Right ventricle myocardium superior (tissue), 1 donor: Measurements from ENCODE around the gene ACACA. TPM values are rescaled to one million over a fixed set of nuclear protein-coding genes. Genes with fewer than 3 reads are reported as not detected.
A peak's percentile ranks its signal among the peaks of the same experiment; 100 is the strongest.

Experiments
- ATAC-seq: fragments of 200-7000 bp; cut with Tn5 transposase; one replicate; pipeline ENCODE4 v1.9.1; 2020; ENCODE audit warnings: mild to moderate bottlenecking; ENCODE audit not compliant: poor library complexity
- DNase-seq: peaks from one replicate; pipeline ENCODE4 v3.0.0-alpha.2; 2020
- intact Hi-C: fragments of 100-400 bp; cut with DNase I; formaldehyde crosslinking; loops from one replicate; pipeline ENCODE4 v1.11.2; 2022
- total RNA-seq: library from RNA; stranded (reverse); fragmentation: NEBNext Ultra II Directional; extraction: Animal tissue kit (Norgen Biotek cat#: 25700); gene quantifications from one replicate; pipeline ENCODE4 v1.2.1, GENCODE V29; 2021
- donor health status: DM: no; HTN: yes; CAD: no; lungs with severe emphysema.

The ACACA gene
- total RNA-seq, 1 donor from 2014 or later = 15.4 TPM

GRCh38 chr17:37309051-37309450 is 97.6 kb downstream of the ACACA start:
- DNase-seq = no peak
- intact Hi-C loops = no loop called here
- no peak for ATAC-seq

- DNase-seq (no peak), ATAC-seq (no peak)
- intact Hi-C loops = no loop called here
These were observed 101.2 kb downstream of the ACACA start for GRCh38 chr17:37305406-37305905.

GRCh38 chr17:37301288-37301687 is 105.3 kb downstream of the ACACA start:
- no peak for DNase-seq
- intact Hi-C loops = no loop called here
- ATAC-seq = peak; percentile 81

- DNase-seq = no peak
- ATAC-seq = peak; percentile 78
- intact Hi-C loops = no loop called here
These were observed 106.0 kb downstream of the ACACA start for GRCh38 chr17:37300683-37301082.

- ATAC-seq (peak; percentile 61), DNase-seq (no peak)
- intact Hi-C loops = no loop called here
These were observed 107.2 kb downstream of the ACACA start for GRCh38 chr17:37299257-37299980.

DNA sequence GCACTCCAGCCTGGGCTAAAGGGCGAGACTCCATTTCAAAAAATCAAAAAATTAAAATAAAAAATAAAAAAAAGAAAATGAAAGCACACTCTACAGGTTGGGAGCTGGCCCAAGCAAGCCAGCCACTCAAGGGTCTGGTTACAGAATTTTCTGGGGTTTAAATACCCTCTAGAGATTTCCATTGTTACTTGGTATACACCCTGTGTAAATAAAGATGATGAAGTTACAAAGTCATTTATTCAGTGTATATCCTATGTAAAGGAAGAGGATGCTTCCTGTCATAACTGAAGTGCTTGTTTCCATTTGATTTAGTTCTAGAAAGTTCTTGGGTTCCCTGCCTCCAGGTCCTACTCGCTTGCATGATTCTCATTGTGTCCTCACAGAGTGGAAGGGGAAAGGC is 110.7 kb downstream of the ACACA start:
- DNase-seq (no peak), ATAC-seq (no peak)
- intact Hi-C loops = no loop called here

GRCh38 chr17:37294888-37295287 is 111.7 kb downstream of the ACACA start:
- no peak for DNase-seq
- no peak for ATAC-seq
- intact Hi-C loops = no loop called here

DNA sequence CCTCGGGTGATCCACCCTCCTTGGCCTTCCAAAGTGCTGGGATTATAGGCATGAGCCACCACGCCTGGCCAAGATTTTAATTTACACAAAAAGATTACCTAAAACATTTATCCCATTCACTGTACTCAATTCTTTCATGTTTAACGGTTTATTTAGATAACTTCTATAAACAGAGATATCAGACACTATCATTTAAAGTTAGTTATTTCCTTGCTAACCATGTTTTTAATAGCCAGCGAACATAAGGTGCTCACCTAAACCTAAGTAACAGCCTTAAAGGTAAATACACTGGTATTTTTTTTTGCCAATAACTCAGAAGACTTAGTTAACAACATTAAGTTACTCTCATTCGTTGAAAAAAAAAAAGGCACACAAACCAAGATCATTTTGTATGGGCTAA is 112.9 kb downstream of the ACACA start:
- ATAC-seq (no peak), DNase-seq (no peak)
- intact Hi-C loops = no loop called here

DNA sequence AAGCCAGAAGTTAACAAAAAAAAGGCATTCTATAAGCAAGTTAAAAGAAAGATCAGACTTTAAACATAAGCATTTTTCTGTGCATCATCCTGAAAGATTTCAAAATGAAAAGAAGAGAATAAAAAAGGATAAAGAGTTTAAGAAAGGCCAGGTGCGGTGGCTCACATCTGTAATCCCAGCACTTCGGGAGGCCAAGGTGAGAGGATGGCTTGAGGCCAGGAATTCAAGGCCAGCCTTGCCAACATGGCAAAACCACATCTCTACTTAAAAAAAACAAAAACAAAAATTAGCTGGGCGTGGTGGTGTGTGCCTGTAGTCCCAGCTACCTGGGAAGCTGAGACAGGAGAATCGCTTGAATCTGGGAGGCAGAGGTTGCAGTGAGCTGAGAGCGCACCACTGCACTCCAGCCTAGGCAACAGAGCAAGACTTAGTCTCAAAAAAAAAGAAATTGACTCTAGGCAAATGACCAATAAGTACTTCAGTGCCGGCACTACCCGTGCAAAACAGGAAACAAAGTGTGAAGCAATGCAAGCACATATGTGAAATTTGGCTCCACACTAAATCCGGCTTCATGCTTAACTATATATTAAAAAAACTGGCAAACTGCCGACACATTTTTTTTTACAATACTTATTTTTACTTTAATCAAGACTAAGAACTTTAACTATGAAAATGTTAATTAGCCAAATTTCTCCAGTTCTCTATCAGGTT is 114.1 kb downstream of the ACACA start:
- ATAC-seq = no peak
- DNase-seq = no peak

GRCh38 chr17:37291351-37291750 is 115.3 kb downstream of the ACACA start:
- no peak for DNase-seq
- ATAC-seq = no peak

More for the DNA sequence above, 114.1 kb downstream of the ACACA start:
- intact Hi-C loops = no loop called here

GRCh38 chr17:37286430-37286829 is 120.2 kb downstream of the ACACA start:
- DNase-seq = no peak
- intact Hi-C loops = no loop called here

More at GRCh38 chr17:37291351-37291750, 115.3 kb downstream of the ACACA start:
- intact Hi-C loops = no loop called here

GRCh38 chr17:37284191-37284590 is 122.4 kb downstream of the ACACA start:
- intact Hi-C loops = no loop called here
- DNase-seq (no peak), ATAC-seq (no peak)

More at GRCh38 chr17:37286430-37286829, 120.2 kb downstream of the ACACA start:
- no peak for ATAC-seq

DNA sequence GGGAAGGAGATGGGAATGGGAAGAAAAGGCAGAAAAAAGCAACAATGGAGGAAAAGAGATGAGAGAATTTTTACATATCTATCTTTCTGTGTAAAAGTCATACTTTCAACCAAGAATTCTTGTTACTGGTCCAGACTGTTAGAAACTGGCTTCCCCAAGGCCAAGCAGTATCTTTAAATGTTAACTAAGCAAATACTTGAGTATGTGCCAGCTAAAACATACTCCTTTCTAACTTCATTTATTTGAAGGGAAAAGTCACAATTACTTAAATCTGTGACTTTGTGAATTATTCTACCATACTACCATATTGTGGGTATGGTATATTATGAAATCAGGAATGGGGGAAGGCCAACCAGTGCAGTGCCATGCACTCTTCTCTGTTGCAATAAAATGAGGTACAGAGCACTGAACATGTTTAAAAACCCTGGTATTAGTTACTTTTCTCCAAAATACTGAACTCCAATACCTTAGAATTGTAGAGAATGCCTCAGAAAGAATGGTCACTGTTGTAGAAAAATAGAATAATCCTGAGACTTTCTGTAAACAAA is 123.1 kb downstream of the ACACA start:
- intact Hi-C loops = no loop called here
- DNase-seq (no peak), ATAC-seq (no peak)

GRCh38 chr17:37280841-37281240 is 125.8 kb downstream of the ACACA start:
- ATAC-seq (no peak), DNase-seq (no peak)
- intact Hi-C loops = no loop called here

GRCh38 chr17:37278247-37278894 is 128.3 kb downstream of the ACACA start:
- intact Hi-C loops = no loop called here
- DNase-seq (no peak), ATAC-seq (no peak)

DNA sequence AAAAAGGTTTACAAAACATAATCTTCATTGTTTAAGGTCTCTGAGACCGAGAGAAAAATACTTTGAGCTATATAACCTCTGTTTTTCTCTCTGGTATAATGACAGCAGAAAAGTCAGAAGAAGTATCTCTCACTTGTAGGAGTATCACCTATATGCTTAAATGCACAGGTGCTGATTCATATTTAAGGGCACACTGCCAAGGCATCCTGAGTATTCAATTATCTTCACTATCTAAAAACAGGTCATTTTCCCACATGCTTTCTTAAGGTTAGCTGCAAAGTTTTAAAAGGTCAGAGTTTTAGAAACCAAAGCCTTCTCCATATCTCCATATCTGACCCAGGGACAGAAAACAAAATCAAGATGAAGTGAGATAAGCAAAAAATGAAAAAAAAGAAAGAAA is 130.2 kb downstream of the ACACA start:
- no peak for DNase-seq
- intact Hi-C loops = no loop called here
- ATAC-seq = no peak

GRCh38 chr17:37274461-37274860 is 132.2 kb downstream of the ACACA start:
- ATAC-seq (no peak), DNase-seq (no peak)
- intact Hi-C loops = no loop called here

DNA sequence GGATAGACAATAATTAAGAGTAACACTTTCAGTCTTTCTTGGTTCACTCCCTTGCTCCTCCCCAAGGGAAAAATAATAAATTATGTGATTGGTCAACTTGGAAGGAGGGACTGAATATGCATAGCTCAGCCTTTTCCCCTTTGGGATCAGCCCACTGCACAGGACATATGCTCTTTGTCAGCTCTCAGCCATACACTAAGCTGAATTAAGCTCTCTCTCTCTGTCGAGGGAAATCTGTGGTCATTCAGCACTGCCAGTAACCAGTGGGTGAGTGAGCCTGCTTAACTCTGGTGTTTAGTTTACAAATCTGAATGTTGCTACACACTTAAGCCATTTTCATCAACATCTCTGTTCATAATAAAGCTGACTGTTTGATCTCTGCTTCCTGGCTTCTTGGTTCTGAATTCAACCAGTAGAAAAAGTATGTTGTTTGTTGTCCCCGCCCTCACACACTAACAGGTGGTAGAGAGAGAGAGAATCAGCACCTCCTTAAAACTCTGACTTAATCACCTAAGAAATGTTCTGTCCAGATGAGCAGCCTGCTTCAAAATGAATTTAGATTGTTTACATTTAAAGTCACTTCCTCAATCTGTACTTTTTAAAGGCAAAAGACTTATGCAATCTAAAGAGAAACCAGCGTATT is 133.1 kb downstream of the ACACA start:
- ATAC-seq = no peak
- DNase-seq = no peak
- intact Hi-C loops = no loop called here
